MCF 10A (cell line): ENCODE measurements around the gene PHF20. TPM values are rescaled to one million over a fixed set of nuclear protein-coding genes. Genes with fewer than 3 reads are reported as not detected.
A peak's percentile ranks its signal among the peaks of the same experiment; 100 is the strongest.

Experiments used
- BruUV-seq: library from RNA; stranded (reverse); fragments of 400-500 nt; replicated peaks from 2 replicates; lab custom pipeline; 2021; lab: Mats Ljungman, UMichigan
- CTCF ChIA-PET: fragments of 300-600 bp; sonication (Branson Sonifier 250); formaldehyde crosslinking; extraction: SDS; loops from one replicate; lab custom pipeline; 2021; ENCODE audit warnings: antibody characterized with exemption, inconsistent platforms; lab: Yijun Ruan, JAX
- POLR2A ChIA-PET: fragments of 300-600, 350-650 bp; sonication (Branson Sonifier 250); formaldehyde crosslinking; extraction: SDS; loops from one replicate; lab custom pipeline; 2020; ENCODE audit warnings: antibody characterized with exemption, inconsistent platforms; lab: Yijun Ruan, JAX
- DNase-seq: peaks from one replicate; pipeline ENCODE4 v3.0.0-alpha.2; 2018; ENCODE audit not compliant: unreplicated experiment
- H3K27ac Mint-ChIP-seq: one replicate; pipeline ENCODE4 v1.8.0; 2022; ENCODE audit warnings: mild to moderate bottlenecking, low read depth, mixed read lengths; ENCODE audit not compliant: unreplicated experiment
- H3K27me3 Mint-ChIP-seq: one replicate; pipeline ENCODE4 v1.8.0; 2022; ENCODE audit warnings: mixed read lengths; ENCODE audit not compliant: insufficient read depth, unreplicated experiment
- H3K36me3 Mint-ChIP-seq: one replicate; pipeline ENCODE4 v1.8.0; 2022; ENCODE audit warnings: mild to moderate bottlenecking, moderate library complexity, mixed read lengths; ENCODE audit not compliant: insufficient read depth, unreplicated experiment
- H3K4me1 Mint-ChIP-seq: one replicate; pipeline ENCODE4 v1.8.0; 2022; ENCODE audit warnings: mixed read lengths; ENCODE audit not compliant: insufficient read depth, unreplicated experiment
- H3K4me3 Mint-ChIP-seq: one replicate; pipeline ENCODE4 v1.8.0; 2022; ENCODE audit warnings: mild to moderate bottlenecking, moderate library complexity, mixed read lengths; ENCODE audit not compliant: unreplicated experiment
- H3K9me3 Mint-ChIP-seq: one replicate; pipeline ENCODE4 v1.8.0; 2022; ENCODE audit warnings: mixed read lengths; ENCODE audit not compliant: unreplicated experiment
- CTCF ChIP-seq: fragments of 200-600 bp; IDR thresholded peaks from one replicate; pipeline ENCODE4 v1.8.0; 2022; ENCODE audit warnings: antibody characterized with exemption, mild to moderate bottlenecking; ENCODE audit not compliant: unreplicated experiment
- intact Hi-C: fragments of 100-400 bp; cut with micrococcal nuclease; formaldehyde crosslinking; loops from 2 replicates; pipeline ENCODE4 v1.14.1; 2022
- total RNA-seq: library from RNA; stranded (reverse); gene quantifications from 2 replicates; pipeline ENCODE4 v1.2.3, GENCODE V29; 2022

Gene PHF20
- total RNA-seq, 1 experiment from 2014 or later, result 74.7 TPM

GRCh38 chr20:35831029-35831428 is 59.2 kb downstream of the PHF20 start:
- ChIA-PET CTCF (interaction anchor here (0.6 kb wide), 1 partner anchor 118 kb away, joined by 3 read pairs; no protein-coding TSS in a partner anchor), POLR2A (interaction anchor here (0.6 to 1.8 kb wide), 4 partner anchors 13 to 255 kb away, joined by 3 to 6 read pairs (median 4); partner anchors contain the start of gene RBM39)
- no TSS peak for BruUV-seq
- intact Hi-C loops, result no loop called here
- H3K4me3 Mint-ChIP-seq, result no peak overlapping the region
- H3K27me3 Mint-ChIP-seq, result no peaks in the 10 kb centered on the region
- DNase-seq, result peak; percentile 55
- H3K9me3 Mint-ChIP-seq, result no peaks in the 10 kb centered on the region
- TF ChIP-seq CTCF, result no peak
- H3K27ac Mint-ChIP-seq, result peak overlapping the region; percentile 47
- peaks cover 6% of the 10 kb centered on the region for H3K4me1 Mint-ChIP-seq
- H3K36me3 Mint-ChIP-seq, result peaks cover 41% of the 10 kb centered on the region

GRCh38 chr20:35831971-35832370 is 60.2 kb downstream of the PHF20 start:
- H3K27ac Mint-ChIP-seq, result peak overlapping the region; percentile 47

GRCh38 chr20:35833241-35833640 is 61.4 kb downstream of the PHF20 start:
- TF ChIP-seq CTCF, result no peak
- BruUV-seq, result no TSS peak
- H3K27me3 Mint-ChIP-seq, result no peaks in the 10 kb centered on the region
- peaks cover 6% of the 10 kb centered on the region for H3K4me1 Mint-ChIP-seq
- no peaks in the 10 kb centered on the region for H3K9me3 Mint-ChIP-seq
- H3K4me3 Mint-ChIP-seq, result no peak overlapping the region
- ChIA-PET POLR2A (interaction anchor here (0.6 kb wide), 1 partner anchor 74 kb away, joined by 3 read pairs; no protein-coding TSS in a partner anchor), CTCF (interaction anchor here (0.7 kb wide), 1 partner anchor 10 kb away, joined by 4 read pairs; no protein-coding TSS in a partner anchor)
- no peak overlapping the region for H3K27ac Mint-ChIP-seq
- DNase-seq, result no peak
- intact Hi-C loops, result no loop called here
- H3K36me3 Mint-ChIP-seq, result peaks cover 31% of the 10 kb centered on the region

More at GRCh38 chr20:35831971-35832370, 60.2 kb downstream of the PHF20 start:
- Mint-ChIP-seq H3K36me3 (peaks cover 37% of the 10 kb centered on the region), H3K4me1 (peaks cover 6% of the 10 kb centered on the region), H3K9me3 (no peaks in the 10 kb centered on the region), H3K4me3 (no peak overlapping the region), H3K27me3 (no peaks in the 10 kb centered on the region)
- POLR2A ChIA-PET, result interaction anchor here (0.7 to 1.8 kb wide), 3 partner anchors 12 to 50 kb away, joined by 3 to 4 read pairs (median 4); no protein-coding TSS in a partner anchor
- DNase-seq, result no peak
- BruUV-seq, result no TSS peak
- no peak for TF ChIP-seq CTCF
- intact Hi-C loops, result no loop called here
- CTCF ChIA-PET, result interaction anchor here (0.6 to 1.2 kb wide), 2 partner anchors 18 to 51 kb away, joined by 3 to 4 read pairs; no protein-coding TSS in a partner anchor

- no peaks in the 10 kb centered on the region for H3K9me3 Mint-ChIP-seq
- peaks cover 28% of the 10 kb centered on the region for H3K36me3 Mint-ChIP-seq
- CTCF ChIA-PET, result interaction anchor here (0.5 to 1.5 kb wide), 4 partner anchors 11 to 1944 kb away, joined by 3 to 6 read pairs (median 3); no protein-coding TSS in a partner anchor
- no peak for TF ChIP-seq CTCF
- BruUV-seq, result no TSS peak
- intact Hi-C loops, result no loop called here
- H3K4me3 Mint-ChIP-seq, result no peak overlapping the region
- no peak overlapping the region for H3K27ac Mint-ChIP-seq
- no peak for DNase-seq
- peaks cover 6% of the 10 kb centered on the region for H3K4me1 Mint-ChIP-seq
- no peaks in the 10 kb centered on the region for H3K27me3 Mint-ChIP-seq
- POLR2A ChIA-PET, result interaction anchor here (0.5 to 1.6 kb wide), 6 partner anchors 9 to 456 kb away, joined by 3 to 5 read pairs (median 4); no protein-coding TSS in a partner anchor
These were observed 65.9 kb downstream of the PHF20 start for GRCh38 chr20:35837577-35838195.
